Hepatocyte (in vitro differentiated cells): ENCODE data around the gene TOR4A.

Source experiments
- CTCF ChIP-seq: fragments of 200-600 bp; sonication (generic); IDR thresholded peaks from 2 replicates; pipeline ENCODE4 v1.5.1; 2016; ENCODE audit warnings: antibody characterized with exemption, mild to moderate bottlenecking; ENCODE audit not compliant: poor library complexity
- EZH2 ChIP-seq: fragments of 200-600 bp; sonication (generic); IDR thresholded peaks from 2 replicates; pipeline ENCODE4 v1.6.1; 2016; ENCODE audit warnings: antibody characterized with exemption, mild to moderate bottlenecking, borderline replicate concordance
- EZH2phosphoT487 ChIP-seq: fragments of 200-600 bp; sonication (generic); IDR thresholded peaks from one replicate; pipeline ENCODE4 v1.6.1; 2018; ENCODE audit warnings: antibody characterized with exemption, mild to moderate bottlenecking, low read depth, moderate library complexity; ENCODE audit not compliant: unreplicated experiment, severe bottlenecking

- TF ChIP-seq CTCF (no peak), EZH2 (no peak), EZH2phosphoT487 (no peak)
Measured at GRCh38 chr9:137234055-137234697, 43.4 kb upstream of the TOR4A start.
